Stimulated activated CD4-positive, alpha-beta T cell treated with anti-CD3 and anti-CD28 coated beads, Interleukin-4, amount 100 ng/mL, for 24 hours (primary cell): ENCODE data around the gene IL1RAPL2.
"Not testable (repeated sequence)": the region's sequence is repeated elsewhere in the genome, so short reads cannot be mapped to it uniquely, and the experiment has no call there.

Experiments
- DNase-seq: peaks from one replicate; pipeline ENCODE4 v3.0.0-alpha.2; 2020

Gene IL1RAPL2

DNA sequence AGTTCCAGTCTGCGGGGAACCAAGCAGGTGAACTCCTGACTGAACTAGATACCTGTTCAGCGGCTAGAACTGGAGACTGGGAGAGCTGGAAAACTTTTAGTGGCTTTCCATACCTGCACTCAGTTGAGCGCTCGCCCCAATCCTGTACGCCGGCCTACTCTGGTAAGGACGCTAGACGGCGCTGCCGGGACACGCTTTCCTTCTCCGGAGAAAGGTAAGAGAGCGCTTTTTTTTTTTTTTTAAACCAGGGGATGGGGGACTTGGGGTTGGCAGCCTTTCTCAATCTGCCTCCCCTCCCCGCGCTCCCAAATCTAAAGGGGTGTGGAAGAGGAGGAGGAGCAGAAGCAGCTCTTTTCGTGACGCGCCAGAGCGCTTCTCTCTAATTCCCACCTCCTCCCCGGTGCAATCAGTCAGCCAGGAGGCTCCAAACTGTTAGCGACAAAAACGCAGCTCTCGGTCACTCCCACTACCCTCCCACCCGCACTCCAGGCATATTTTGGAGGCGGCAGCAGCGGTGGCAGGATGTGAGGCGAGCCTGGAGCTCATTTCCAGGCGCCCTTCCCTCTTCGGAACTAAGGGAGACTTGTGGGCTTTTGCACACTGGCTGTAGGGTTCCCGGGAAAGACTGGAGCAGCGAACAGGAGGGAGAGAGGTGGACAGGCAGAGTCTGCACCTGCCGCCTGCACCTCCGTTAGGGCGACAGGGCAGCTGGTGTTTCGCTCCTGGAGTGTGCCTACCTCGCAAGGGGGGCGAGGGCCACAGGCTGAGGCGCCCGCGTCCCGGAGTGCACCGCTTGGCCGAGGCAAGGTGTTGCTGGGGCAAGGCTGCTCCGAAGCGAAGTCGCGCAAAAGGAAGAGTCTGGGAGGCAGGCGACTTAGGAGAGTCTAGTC lies at the start of gene IL1RAPL2:
TSS of gene IL1RAPL2 (plus strand) at position 409 of the 890 bp plus-strand sequence.
- no peak for DNase-seq

GRCh38 chrX:104522386-104522785 lies 43.6 kb upstream of the IL1RAPL2 start:
- DNase-seq, result no peak

- DNase-seq, result no peak
Observed at GRCh38 chrX:104523858-104524257, 42.1 kb upstream of the IL1RAPL2 start.

- DNase-seq, result no peak
Observed at GRCh38 chrX:104539081-104539480, 26.9 kb upstream of the IL1RAPL2 start.

GRCh38 chrX:104542447-104542846 lies 23.6 kb upstream of the IL1RAPL2 start:
- DNase-seq, result not testable (repeated sequence)

DNA sequence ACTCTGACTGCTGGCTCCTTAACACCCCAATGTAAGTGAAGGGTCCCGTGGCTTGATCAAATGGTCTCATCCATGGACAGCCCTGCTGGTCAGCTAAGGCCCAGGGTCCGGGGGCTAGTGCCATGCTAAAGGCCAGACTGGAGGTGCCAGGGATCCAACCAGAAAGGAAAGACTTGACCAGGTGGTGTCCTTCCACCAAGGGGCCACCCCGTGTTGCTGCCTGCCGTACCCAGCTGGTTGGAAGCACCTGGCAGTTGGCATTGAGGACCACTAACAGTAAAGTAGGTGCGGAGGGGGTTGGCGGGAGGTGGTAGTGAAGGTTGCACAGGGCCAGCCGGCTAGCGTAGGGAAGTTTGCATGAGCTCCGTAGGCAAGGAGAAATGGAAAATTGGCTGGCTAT lies 1.7 kb upstream of the IL1RAPL2 start:
- no peak for DNase-seq

DNA sequence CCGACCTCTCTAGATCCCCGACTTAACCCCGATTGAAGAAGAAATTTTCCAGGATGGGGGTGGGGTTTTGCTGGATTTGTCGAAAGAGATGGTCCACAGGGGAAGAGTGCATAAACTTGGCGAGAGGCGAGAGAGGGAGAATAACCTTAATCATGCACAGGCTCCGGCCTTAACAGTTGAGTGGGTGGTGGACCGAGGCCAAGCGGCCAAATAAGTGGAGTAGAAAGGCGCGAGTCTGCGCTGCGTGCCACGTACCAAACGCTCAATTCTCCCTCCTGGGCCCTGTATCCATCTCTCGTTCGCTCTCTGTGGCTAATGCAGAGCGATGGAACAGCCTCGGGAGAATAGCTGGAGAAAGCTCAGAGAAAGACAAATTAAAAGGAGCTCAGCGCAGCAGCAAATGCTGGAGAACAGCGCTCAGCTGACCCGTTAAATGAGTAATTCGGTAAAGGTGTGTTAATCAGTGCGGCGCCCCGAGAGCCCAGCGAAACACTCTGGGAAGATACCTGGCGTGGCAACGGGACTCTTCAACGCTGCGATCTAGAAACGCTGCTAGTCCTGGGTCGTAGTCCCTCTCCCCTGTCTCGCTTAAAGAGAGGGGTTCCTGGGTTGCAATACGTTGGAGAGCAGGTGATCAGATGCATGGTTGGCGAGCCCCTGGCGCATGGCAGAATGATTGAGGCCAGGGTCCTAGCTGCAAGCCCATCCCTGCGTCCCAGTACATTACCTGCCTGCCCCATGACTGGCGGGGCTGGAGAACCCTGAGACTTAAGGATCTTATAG lies 887 bp upstream of the IL1RAPL2 start:
- no peak for DNase-seq

DNA sequence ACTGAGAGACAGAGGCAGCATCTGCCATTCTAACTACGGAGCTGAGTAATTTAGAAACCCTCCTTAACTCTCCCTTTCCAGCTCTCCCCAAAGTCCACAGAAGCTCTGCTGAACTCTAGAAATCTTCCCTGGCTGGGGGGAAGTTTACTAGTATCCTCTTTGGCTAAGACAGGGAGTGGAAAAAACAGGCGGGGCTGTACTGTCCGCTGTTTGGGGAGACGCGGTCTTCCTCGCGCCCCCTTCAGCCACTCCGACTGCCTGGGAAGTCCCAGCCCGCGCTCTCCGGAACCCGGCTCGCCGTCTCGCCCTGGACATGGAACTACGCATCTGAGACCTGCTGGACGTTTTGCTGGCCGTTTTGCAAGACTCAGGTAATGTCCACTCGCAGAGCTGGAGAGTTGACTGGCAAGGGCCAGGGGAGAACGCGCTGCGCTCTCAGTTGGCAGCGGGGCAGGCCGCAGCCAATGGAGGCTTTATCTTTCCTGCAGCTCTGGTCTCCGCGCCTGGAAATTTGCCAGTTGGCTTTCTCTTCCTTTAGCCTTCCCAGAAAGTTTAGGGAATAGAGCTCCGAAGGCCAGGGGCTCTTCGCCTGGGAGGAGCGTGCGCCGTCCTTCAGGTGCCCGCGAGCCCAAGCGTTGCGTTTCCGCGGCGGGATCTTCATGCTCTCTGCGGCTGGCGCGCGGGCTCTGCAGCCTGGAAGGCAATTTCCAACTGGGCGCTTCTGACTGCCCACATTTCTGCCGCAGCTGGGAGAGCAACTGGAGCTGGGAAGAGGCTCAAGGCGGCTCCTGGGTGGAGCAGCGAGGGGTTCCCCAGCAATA lies 892 bp downstream of the IL1RAPL2 start:
- no peak for DNase-seq

DNA sequence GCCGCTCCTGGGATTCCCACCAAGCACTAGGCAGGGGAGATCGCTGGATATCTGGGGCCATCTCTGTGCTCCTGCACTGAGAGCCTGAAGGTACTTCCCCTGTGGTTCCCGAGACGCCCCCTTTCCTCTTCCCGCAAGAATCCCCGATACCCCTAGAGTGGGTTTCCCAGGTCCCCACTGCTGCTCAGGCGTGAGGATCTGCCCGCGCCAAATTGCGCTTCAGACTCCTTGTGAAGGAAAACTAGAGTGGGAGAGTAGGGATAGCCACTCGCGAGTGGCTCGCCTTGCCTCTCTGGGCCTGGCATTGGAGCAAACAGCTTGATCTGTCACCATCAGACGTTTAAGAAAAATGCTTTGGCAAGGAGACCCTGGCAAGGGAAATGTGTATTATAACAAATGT lies 1.5 kb downstream of the IL1RAPL2 start:
- no peak for DNase-seq

- DNase-seq, result no peak
Observed at GRCh38 chrX:104568304-104568915, 2.4 kb downstream of the IL1RAPL2 start.

DNA sequence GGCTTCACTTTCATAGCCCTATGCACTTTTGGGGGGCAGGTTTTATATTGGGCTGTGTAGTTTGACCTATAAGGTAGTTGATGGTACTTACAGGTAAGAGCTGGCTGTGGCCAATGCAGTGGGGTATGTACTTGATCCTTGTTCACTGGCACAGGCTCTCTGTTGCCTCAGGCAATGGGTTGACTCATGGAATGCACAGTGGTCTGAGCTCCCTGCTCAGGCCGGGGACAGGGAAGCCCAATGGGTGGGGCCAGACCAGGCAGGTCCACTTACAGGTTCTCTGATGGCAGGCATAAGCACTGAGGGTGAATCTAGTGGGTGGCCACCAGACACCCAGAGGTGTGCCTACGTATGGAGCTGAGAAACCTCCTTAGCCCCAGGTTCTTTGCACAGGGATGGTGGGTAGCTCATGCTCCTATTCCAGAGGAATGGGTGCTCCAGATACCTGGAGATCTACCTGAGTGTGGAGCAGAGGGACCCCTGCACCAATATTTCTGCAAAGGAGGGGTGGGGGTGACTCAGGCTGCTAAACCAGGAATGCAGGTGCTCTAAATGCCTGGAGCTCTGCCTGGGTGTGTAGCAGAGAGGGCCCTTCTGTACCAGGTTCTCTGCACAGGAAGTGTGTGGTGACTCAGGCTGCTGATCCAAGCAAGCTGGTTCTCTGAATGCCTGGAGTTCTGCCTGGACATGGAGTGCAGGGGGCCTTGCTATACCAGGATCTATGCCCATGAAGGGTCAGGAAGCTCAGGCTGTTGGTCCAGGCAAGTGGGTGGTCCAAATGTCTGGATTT lies 52.3 kb downstream of the IL1RAPL2 start:
- DNase-seq, result no peak

- DNase-seq, result no peak
Observed at GRCh38 chrX:104621781-104622180, 55.8 kb downstream of the IL1RAPL2 start.

DNA sequence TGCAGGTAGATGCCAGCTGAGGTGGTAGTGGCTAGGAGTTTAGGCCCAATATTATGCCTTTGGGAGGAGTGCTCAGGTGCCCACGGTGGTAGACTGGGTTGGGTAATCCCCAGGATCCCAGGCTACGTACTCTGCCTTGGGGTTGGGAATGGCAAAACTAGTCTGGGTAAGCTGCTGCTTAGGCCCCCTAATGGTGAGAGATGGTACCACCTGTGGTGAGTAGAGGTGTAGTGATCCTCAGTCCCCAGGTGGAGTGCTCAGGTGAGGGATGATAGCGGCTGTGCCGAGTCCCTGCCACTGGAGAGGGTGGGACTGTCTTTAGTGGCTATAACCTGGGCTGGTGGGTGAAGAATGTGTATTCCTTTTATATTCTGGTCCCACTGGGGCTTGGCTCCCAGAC lies 75.2 kb downstream of the IL1RAPL2 start:
- no peak for DNase-seq

GRCh38 chrX:104647084-104647483 lies 81.1 kb downstream of the IL1RAPL2 start:
- no peak for DNase-seq

DNA sequence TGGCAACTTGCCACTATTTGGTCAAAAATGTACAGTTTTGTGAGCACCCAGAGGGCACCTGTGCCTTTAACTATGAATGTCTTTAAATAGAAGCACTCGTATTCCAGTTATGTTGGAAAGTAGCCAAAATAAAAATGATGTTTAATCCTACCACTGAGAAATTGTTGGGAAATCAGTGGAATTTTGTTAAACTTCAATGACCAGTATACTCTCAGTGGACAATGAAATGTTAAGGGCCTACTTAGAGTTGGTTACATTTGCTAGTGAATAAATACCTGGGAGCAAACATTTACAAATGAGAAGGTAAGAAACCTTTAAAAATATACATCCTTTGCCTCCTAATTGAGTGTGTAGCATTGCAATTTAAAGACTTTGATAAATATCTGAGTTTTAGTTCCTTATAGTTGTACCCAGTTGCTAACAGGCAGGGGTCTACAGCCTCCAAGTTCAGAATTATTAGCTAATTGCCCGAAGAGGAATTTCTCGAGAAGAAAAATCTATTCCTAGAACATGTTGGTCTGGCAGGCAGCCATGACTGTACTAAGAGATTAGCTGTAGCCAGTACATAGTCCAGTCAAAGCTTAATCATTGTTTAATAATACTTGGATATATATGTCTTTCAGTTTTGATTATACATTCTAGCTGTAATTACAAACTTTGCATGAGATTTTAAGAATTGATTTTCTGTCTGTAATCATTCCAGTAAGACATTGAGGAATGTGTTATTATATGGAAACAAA lies 93.2 kb downstream of the IL1RAPL2 start:
- no peak for DNase-seq

GRCh38 chrX:104660092-104660491 lies 94.1 kb downstream of the IL1RAPL2 start:
- DNase-seq, result no peak

- DNase-seq, result no peak
Observed at GRCh38 chrX:104662694-104663093, 96.7 kb downstream of the IL1RAPL2 start.

DNA sequence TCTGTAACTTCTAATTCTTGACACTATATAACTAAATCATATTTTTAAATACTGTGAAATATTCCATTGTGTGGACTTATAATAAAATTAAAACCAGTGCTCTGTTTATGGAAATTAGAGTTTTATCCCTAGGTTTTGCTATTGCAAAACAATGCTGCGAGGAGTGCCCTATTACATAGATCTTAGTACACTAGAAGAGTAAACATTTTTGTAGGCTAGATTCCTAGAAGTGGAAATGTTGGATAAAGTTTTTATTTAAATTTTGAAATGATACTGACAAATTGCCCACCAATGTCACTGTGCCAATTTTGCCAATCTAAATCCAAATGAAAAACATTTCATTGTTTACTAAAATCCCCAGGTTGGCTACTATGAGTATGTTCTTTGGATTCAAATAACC lies 99.7 kb downstream of the IL1RAPL2 start:
- DNase-seq, result no peak

DNA sequence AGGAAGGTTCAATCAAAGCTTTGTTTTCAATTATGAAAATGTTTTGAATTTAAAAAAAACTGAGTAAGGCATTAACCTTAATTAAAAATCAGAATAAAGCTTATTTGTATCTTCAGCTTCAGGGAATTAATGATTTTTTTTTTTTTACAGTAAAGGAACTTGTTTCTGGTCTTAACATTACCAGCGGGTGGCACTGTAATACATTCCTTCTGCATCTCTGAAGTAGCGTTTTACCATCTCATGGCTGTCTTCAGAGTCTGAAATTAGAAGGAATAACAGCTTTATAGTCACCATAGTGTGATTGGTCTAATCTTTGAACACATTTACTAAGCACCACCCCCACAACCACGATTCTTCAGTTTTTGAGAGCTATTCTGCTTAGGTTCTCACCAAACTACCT lies 102.6 kb downstream of the IL1RAPL2 start:
- DNase-seq, result no peak

DNA sequence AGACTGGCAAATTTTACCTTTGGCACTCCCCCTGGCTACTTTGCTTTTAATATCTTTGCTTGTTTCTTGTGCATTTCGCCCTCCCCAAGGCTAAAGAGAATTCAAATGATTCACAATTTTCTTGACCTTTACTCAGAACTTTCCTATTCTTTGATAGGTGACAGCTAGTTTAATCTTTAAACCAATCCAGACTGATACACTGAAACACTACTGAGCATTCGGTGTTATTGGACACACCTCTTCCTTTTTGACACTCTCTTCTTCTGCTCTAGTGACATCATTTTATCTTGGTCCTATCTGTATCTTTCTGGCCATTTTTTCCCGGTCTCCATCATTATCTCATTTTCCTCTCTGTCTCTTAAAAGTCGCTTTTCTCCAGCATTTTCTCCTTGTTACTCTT lies 103.1 kb downstream of the IL1RAPL2 start:
- no peak for DNase-seq

DNA sequence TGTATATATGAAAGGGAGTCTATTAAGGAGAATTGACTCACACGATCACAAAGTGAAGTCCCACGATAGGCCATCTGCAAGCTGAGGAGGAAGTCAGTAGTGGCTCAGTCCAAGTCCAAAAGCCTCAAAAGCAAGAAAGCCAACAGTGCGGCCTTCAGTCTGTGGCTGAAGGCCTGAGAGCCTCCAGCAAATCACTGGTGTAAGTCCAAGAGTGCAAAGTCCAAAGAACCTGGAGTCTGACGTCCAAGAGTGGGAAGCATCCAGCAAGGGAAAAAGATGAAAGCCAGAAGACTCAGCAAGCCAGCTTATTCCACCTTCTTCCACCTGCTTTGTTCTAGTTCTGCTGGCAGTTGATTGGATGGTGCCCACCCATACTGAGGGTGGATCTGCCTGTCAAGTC lies 104.1 kb downstream of the IL1RAPL2 start:
- no peak for DNase-seq
